PFSK-1 (cell line): ENCODE measurements around the gene FAF1.

Source experiments
- FOXP2 ChIP-seq: optimal IDR thresholded peaks from 2 replicates; pipeline ENCODE3; 2011; ENCODE audit warnings: borderline replicate concordance, control low read depth, inconsistent platforms; ENCODE audit not compliant: insufficient read depth; ENCODE audit errors: extremely low read length, extremely low read depth
- POLR2AphosphoS5 ChIP-seq: IDR thresholded peaks from 2 replicates; pipeline ENCODE4 v1.6.1; 2012; ENCODE audit warnings: low read depth, mild to moderate bottlenecking, control low read depth, low read length, moderate library complexity
- REST ChIP-seq, 2 experiments: IDR thresholded peaks; 2 replicates each; pipeline versions ENCODE4 v1.6.1 to v1.8.0; 2011 to 2012; ENCODE audit warnings: low read depth in 2 of 2, low read length in 2 of 2, control low read depth in 1 of 2, inconsistent platforms in 1 of 2, mild to moderate bottlenecking in 1 of 2, moderate library complexity in 1 of 2; ENCODE audit not compliant: insufficient read depth in 1 of 2
- SIN3A ChIP-seq: IDR thresholded peaks from 2 replicates; pipeline ENCODE4 v1.6.1; 2012; ENCODE audit warnings: mild to moderate bottlenecking, low read length, moderate library complexity, borderline replicate concordance; ENCODE audit not compliant: insufficient read depth
- TAF1 ChIP-seq: IDR thresholded peaks from 2 replicates; pipeline ENCODE4 v1.6.1; 2012; ENCODE audit warnings: low read length, control low read depth, borderline replicate concordance; ENCODE audit not compliant: insufficient read depth

- TF ChIP-seq POLR2AphosphoS5 (no peak), TAF1 (no peak), SIN3A (no peak), REST (IDR thresholded peaks at IDR 0.05; ENCODE audit: insufficient read depth in 1 of 2, low read depth in 2 of 2, low read length in 2 of 2) (no peak), FOXP2 (no peak)
Measured at GRCh38 chr1:50707824-50708223, 252.2 kb downstream of the FAF1 start.
